Effector CD4-positive, alpha-beta T cell (primary cell): ENCODE data around the gene ZFAND3.

Experiments used
- DNase-seq: peaks from one replicate; pipeline ENCODE4 v3.0.0-alpha.2; 2020

Gene ZFAND3

GRCh38 chr6:38192011-38192410 lies 372.5 kb downstream of the ZFAND3 start:
- no peak for DNase-seq

GRCh38 chr6:38192487-38192886 lies 373.0 kb downstream of the ZFAND3 start:
- DNase-seq = no peak

- no peak for DNase-seq
Measured at GRCh38 chr6:38193051-38193450, 373.5 kb downstream of the ZFAND3 start.

GRCh38 chr6:38193481-38194281 lies 374.2 kb downstream of the ZFAND3 start:
- no peak for DNase-seq

GRCh38 chr6:38194282-38194572 lies 374.7 kb downstream of the ZFAND3 start:
- DNase-seq = no peak

- no peak for DNase-seq
Measured at GRCh38 chr6:38194589-38194988, 375.1 kb downstream of the ZFAND3 start.

- DNase-seq = no peak
Measured at GRCh38 chr6:38195113-38195635, 375.6 kb downstream of the ZFAND3 start.

GRCh38 chr6:38198219-38198618 lies 378.7 kb downstream of the ZFAND3 start:
- DNase-seq = no peak
